Naive B cell (primary cell): Measurements from ENCODE around the gene VAV2. TPM values are rescaled to one million over a fixed set of nuclear protein-coding genes. Genes with fewer than 3 reads are reported as not detected.
A peak's percentile ranks its signal among the peaks of the same experiment; 100 is the strongest.
"Not testable (repeated sequence)": the region's sequence is repeated elsewhere in the genome, so short reads cannot be mapped to it uniquely, and the experiment has no call there.

Experiments
- ATAC-seq, 2 donors: fragments of 150-1000 bp; cut with Tn5 transposase; 2 replicates each; pipeline ENCODE4 v1.10.0; 2021; ENCODE audit warnings: low read depth in 2 of 2, mild to moderate bottlenecking in 2 of 2, moderate library complexity in 2 of 2
- DNase-seq: peaks from one replicate; pipeline ENCODE4 v3.0.0; 2022
- H3K27ac Mint-ChIP-seq, 6 donors: one replicate each; pipeline ENCODE4 v1.8.0; 2020 to 2022; ENCODE audit warnings: mild to moderate bottlenecking in 6 of 6, mixed read lengths in 6 of 6, moderate library complexity in 5 of 6, inconsistent platforms in 2 of 6
- H3K27me3 Mint-ChIP-seq, 3 donors: one replicate each; pipeline ENCODE4 v1.8.0; 2021 to 2022; ENCODE audit warnings: mixed read lengths in 3 of 3, mild to moderate bottlenecking in 1 of 3
- H3K36me3 Mint-ChIP-seq, 2 donors: one replicate each; pipeline ENCODE4 v1.8.0; 2020 to 2022; ENCODE audit warnings: mixed read lengths in 2 of 2, inconsistent platforms in 1 of 2, mild to moderate bottlenecking in 1 of 2
- H3K4me1 Mint-ChIP-seq, 3 donors: one replicate each; pipeline ENCODE4 v1.8.0; 2020 to 2022; ENCODE audit warnings: mixed read lengths in 3 of 3, inconsistent platforms in 1 of 3, mild to moderate bottlenecking in 1 of 3, moderate library complexity in 1 of 3
- H3K4me3 Mint-ChIP-seq, 8 donors: one replicate each; pipeline ENCODE4 v1.8.0; 2020 to 2022; ENCODE audit warnings: mild to moderate bottlenecking in 8 of 8, mixed read lengths in 8 of 8, moderate library complexity in 8 of 8, inconsistent platforms in 2 of 8
- H3K9me3 Mint-ChIP-seq, 7 donors: one replicate each; pipeline ENCODE4 v1.8.0; 2020 to 2022; ENCODE audit warnings: mixed read lengths in 7 of 7, mild to moderate bottlenecking in 5 of 7, inconsistent platforms in 2 of 7, moderate library complexity in 1 of 7
- polyA plus RNA-seq, 6 donors: library from polyadenylated mRNA; unstranded; fragments of 300-500 nt; fragmentation: Illumina TruSeq; gene quantifications; one replicate each; pipeline ENCODE4 v1.2.3, GENCODE V29; 2021; ENCODE audit warnings: low read depth in 6 of 6

The VAV2 gene
- polyA plus RNA-seq, 6 donors from 2014 or later, result 5.7 to 33.3 (median 15.2) TPM

DNA sequence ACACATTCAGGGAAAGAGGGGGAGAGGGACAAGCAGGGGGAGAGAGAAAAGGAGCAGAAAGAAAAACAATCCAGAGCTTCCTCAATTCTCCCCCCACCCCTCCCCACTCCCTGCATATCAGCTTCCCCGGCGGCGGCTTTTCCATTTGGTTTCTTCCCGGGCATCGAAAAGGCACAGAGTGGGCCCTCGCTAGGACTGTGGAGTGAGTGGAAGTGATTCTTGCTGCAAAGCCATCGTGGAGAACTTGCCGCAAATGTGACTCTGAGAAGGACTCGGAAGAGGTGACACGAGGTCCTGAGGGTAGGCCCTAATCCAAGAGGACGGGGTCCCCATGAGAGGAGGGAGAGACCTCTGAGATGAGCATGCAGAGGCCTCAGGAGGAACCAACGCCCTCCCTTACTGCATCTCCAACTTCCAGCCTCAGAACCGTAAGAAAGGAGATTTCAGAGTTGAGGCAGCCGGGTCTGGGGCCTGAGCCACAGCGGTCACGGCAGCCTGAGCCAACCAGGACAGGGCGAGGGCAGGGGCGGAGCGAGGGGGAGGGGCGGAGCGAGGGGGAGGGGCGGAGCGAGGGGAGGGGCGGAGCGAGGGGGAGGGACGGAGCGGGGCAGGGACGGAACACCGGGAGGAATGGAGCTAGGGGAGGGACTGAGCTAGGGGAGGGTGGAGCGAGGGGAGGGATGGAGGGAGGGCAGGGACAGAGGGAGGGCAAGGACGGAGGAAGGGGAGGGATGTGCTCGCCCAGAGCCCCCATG lies 232.8 kb downstream of the VAV2 start:
- no peaks in the 10 kb centered on the region for H3K27me3 Mint-ChIP-seq
- H3K4me3 Mint-ChIP-seq, result no peak overlapping the region
- peak overlapping the region in 4 of 6 donors; percentile 26 to 77 (median 60) for H3K27ac Mint-ChIP-seq
- H3K4me1 Mint-ChIP-seq, result peaks cover 12 to 15% (median 12%) of the 10 kb centered on the region in 3 donors
- DNase-seq (no peak), ATAC-seq (no peak)
- peaks cover 2 to 16% of the 10 kb centered on the region in 2 donors for H3K36me3 Mint-ChIP-seq
- H3K9me3 Mint-ChIP-seq, result no peaks in the 10 kb centered on the region

GRCh38 chr9:133758228-133758627 lies 233.9 kb downstream of the VAV2 start:
- no peaks in the 10 kb centered on the region for H3K27me3 Mint-ChIP-seq
- no peaks in the 10 kb centered on the region for H3K9me3 Mint-ChIP-seq
- no peak overlapping the region for H3K4me3 Mint-ChIP-seq
- ATAC-seq, result no peak
- peak overlapping the region in 1 of 6 donors; percentile 73 for H3K27ac Mint-ChIP-seq
- DNase-seq, result no peak
- H3K36me3 Mint-ChIP-seq, result peaks cover 0 to 8% of the 10 kb centered on the region in 2 donors
- H3K4me1 Mint-ChIP-seq, result peaks cover 12 to 18% (median 15%) of the 10 kb centered on the region in 3 donors

DNA sequence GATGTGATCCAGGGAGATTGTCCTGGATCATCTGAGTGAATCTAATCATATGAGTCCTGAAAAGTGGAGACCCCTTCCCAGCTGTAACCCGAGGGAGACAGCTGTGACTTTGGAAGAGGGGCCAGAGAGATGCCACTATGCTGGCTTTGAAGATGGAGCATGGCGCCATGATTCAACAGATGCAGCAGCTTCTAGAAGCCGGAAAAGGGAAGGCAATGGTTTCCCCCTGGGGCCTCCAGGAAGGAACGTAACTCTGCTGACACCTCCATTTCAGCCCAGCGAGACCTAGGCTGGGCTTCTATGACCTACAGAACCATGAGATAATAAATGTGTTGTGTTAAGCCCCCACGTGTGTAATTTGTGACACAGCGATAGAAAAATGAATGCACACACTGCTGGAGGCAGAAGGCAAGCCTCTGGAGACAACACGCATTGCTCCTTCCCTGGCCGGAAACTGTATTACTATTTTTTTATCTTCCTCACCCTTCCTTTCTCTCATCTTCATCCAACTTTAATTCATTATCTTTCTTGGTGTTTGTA lies 237.4 kb downstream of the VAV2 start:
- ATAC-seq (no peak), DNase-seq (no peak)
- no peaks in the 10 kb centered on the region for H3K36me3 Mint-ChIP-seq
- peaks cover 15 to 18% (median 16%) of the 10 kb centered on the region in 3 donors for H3K4me1 Mint-ChIP-seq
- no peaks in the 10 kb centered on the region for H3K9me3 Mint-ChIP-seq
- peaks cover 10 to 19% (median 16%) of the 10 kb centered on the region in 3 donors for H3K27me3 Mint-ChIP-seq
- H3K27ac Mint-ChIP-seq, result peak overlapping the region in 3 of 6 donors; percentile 26 to 67 (median 67)
- no peak overlapping the region for H3K4me3 Mint-ChIP-seq

- ATAC-seq, result no peak
- no peaks in the 10 kb centered on the region for H3K9me3 Mint-ChIP-seq
- no peak for DNase-seq
- peak overlapping the region in 2 of 6 donors; percentile 67 to 71 for H3K27ac Mint-ChIP-seq
- H3K27me3 Mint-ChIP-seq, result peaks cover 16 to 24% (median 17%) of the 10 kb centered on the region in 3 donors
- H3K4me1 Mint-ChIP-seq, result peaks cover 13 to 18% (median 15%) of the 10 kb centered on the region in 3 donors
- no peaks in the 10 kb centered on the region for H3K36me3 Mint-ChIP-seq
- no peak overlapping the region for H3K4me3 Mint-ChIP-seq
These were observed 237.9 kb downstream of the VAV2 start for GRCh38 chr9:133754187-133754586.

DNA sequence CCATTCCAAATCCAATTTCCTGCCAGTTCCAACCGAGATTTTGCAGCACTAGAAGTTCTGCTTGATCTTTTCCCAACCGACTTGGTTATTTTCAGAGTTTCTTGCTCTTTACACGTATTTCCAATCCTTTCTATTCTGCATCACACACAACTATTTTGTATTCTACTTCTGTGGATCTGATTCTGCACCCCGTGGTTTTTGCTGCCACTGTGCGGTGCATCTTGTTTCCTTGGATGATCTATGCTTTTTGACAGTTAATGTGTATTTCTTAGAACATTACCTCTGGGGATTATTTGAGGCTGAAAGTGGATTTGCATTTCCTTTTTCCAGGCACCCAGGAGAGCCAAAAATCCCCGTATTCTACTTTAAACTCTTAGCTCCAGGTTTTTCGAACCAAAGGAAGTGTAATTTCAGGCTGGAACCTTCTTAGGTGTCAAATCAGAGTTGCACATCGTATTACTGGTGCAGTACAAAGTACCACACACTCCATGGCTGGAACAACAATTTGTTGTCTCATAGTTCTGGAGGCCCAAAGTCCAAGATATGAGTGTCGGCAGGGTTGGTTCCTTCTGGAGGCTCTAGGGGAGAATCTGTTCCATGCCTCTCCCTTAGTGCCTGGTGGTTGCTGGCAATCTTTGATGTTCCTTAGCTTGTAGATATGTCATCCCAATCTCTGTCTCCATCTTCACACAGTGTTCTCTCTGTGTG lies 239.2 kb downstream of the VAV2 start:
- H3K27me3 Mint-ChIP-seq, result peaks cover 24 to 37% (median 26%) of the 10 kb centered on the region in 3 donors
- no peaks in the 10 kb centered on the region for H3K9me3 Mint-ChIP-seq
- no peaks in the 10 kb centered on the region for H3K36me3 Mint-ChIP-seq
- peaks cover 12 to 18% (median 15%) of the 10 kb centered on the region in 3 donors for H3K4me1 Mint-ChIP-seq
- no peak for DNase-seq
- H3K4me3 Mint-ChIP-seq, result no peak overlapping the region
- peak overlapping the region in 1 of 6 donors; percentile 39 for H3K27ac Mint-ChIP-seq
- ATAC-seq, result no peak

DNA sequence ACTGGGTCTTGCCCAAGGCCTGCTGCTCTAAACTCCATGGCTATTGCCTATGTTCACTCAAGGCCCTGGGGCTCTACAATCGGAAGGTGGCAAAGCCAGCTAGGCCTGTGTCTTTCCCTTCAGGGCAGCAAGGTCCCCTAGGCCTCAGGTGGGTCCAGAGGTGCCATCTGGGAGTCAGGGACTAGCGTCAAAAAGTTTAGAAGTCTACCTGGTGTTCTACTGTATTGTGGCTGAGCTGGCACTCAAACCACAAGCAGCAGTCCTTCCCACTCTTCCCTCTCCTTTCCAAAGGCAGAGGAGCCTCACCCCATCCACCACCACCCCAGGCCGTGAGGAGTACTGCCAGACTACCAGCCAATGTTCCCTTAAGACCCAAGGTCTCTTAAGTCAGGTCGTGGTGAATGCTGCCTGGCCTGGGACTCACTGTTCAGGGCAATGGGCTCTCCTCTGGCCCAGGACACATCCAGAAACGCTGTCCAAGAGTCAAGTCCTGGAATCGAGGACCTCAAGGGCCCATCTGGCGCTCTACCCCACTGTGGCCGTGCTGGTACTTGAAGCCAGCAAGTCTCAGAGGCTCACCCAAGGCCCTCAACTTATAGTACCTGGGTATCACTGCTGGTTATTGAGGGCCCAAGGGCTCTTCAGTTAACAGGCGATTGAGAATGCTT lies 241.0 kb downstream of the VAV2 start:
- Mint-ChIP-seq H3K27ac (peak overlapping the region in 1 of 6 donors; percentile 21), H3K27me3 (peaks cover 42 to 55% (median 44%) of the 10 kb centered on the region in 3 donors), H3K4me3 (no peak overlapping the region), H3K36me3 (no peaks in the 10 kb centered on the region), H3K9me3 (peaks cover 0 to 11% (median 2%) of the 10 kb centered on the region in 7 donors), H3K4me1 (peaks cover 8 to 18% (median 12%) of the 10 kb centered on the region in 3 donors)
- DNase-seq (no peak), ATAC-seq (no peak)

- ATAC-seq (no peak), DNase-seq (no peak)
- H3K27ac Mint-ChIP-seq, result no peak overlapping the region
- peaks cover 50 to 72% (median 55%) of the 10 kb centered on the region in 3 donors for H3K27me3 Mint-ChIP-seq
- H3K36me3 Mint-ChIP-seq, result no peaks in the 10 kb centered on the region
- no peak overlapping the region for H3K4me3 Mint-ChIP-seq
- peaks cover 0 to 14% (median 2%) of the 10 kb centered on the region in 7 donors for H3K9me3 Mint-ChIP-seq
- peaks cover 0 to 6% (median 4%) of the 10 kb centered on the region in 3 donors for H3K4me1 Mint-ChIP-seq
These were observed 244.8 kb downstream of the VAV2 start for GRCh38 chr9:133747309-133747708.

DNA sequence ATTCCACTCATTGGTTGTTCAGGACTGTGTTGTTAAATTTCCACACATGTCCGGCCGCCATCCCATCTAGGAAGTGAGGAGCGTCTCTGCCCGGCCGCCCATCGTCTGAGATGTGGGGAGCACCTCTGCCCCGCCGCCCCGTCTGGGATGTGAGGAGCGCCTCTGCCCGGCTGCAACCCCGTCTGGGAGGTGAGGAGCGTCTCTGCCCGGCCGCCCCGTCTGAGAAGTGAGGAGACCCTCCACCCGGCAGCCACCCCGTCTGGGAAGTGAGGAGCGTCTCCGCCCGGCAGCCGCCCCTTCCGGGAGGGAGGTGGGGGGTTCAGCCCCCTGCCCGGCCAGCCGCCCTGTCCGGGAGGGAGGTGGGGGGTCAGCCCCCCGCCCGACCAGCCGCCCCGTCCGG lies 247.6 kb downstream of the VAV2 start:
- H3K4me1 Mint-ChIP-seq, DNase-seq, ATAC-seq, H3K27ac Mint-ChIP-seq, H3K36me3 Mint-ChIP-seq: not testable (repeated sequence)
- peaks cover 39 to 64% (median 50%) of the 10 kb centered on the region in 3 donors for H3K27me3 Mint-ChIP-seq
- H3K4me3 Mint-ChIP-seq, result peak overlapping the region in 1 of 8 donors; percentile 57
- peaks cover 0 to 14% (median 2%) of the 10 kb centered on the region in 7 donors for H3K9me3 Mint-ChIP-seq

- H3K9me3 Mint-ChIP-seq, result peaks cover 0 to 14% (median 2%) of the 10 kb centered on the region in 7 donors
- peaks cover 27 to 48% (median 46%) of the 10 kb centered on the region in 3 donors for H3K27me3 Mint-ChIP-seq
- peak; percentile 79 to 84 for ATAC-seq
- no peak overlapping the region for H3K27ac Mint-ChIP-seq
- H3K4me3 Mint-ChIP-seq, result peak overlapping the region in 1 of 8 donors; percentile 35
- H3K36me3 Mint-ChIP-seq, result no peaks in the 10 kb centered on the region
- H3K4me1 Mint-ChIP-seq, result peaks cover 0 to 9% (median 6%) of the 10 kb centered on the region in 3 donors
- peak; percentile 71 for DNase-seq
These were observed 249.2 kb downstream of the VAV2 start for GRCh38 chr9:133742849-133743444.

GRCh38 chr9:133742251-133742650 lies 249.9 kb downstream of the VAV2 start:
- ATAC-seq, result no peak
- no peak for DNase-seq
- no peaks in the 10 kb centered on the region for H3K36me3 Mint-ChIP-seq
- H3K27me3 Mint-ChIP-seq, result peaks cover 20 to 47% (median 39%) of the 10 kb centered on the region in 3 donors
- peaks cover 0 to 14% (median 0%) of the 10 kb centered on the region in 7 donors for H3K9me3 Mint-ChIP-seq
- H3K4me1 Mint-ChIP-seq, result peaks cover 3 to 15% (median 11%) of the 10 kb centered on the region in 3 donors
- no peak overlapping the region for H3K27ac Mint-ChIP-seq
- no peak overlapping the region for H3K4me3 Mint-ChIP-seq

DNA sequence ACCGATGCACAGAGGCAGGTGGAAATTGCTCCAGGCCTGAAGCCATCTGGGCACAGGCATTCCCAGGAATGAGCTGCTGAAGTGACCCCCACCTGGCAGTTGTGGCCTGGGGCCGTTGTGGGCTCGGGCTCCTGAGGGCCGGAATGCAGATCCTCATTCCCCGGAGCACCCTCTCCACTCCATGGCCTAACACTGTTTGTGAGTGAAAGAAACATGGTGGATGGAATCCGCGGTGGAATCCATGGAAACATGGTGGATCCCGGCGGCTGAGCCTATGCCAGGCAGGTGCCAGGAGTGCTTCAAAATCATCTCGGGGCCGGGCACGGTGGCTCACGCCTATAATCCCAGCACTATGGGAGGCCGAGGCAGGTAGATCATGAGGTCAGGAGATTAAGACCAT lies 250.4 kb downstream of the VAV2 start:
- ATAC-seq, result no peak
- H3K27me3 Mint-ChIP-seq, result peaks cover 15 to 41% (median 34%) of the 10 kb centered on the region in 3 donors
- H3K4me1 Mint-ChIP-seq, result peaks cover 3 to 19% (median 11%) of the 10 kb centered on the region in 3 donors
- no peak overlapping the region for H3K27ac Mint-ChIP-seq
- no peak for DNase-seq
- no peaks in the 10 kb centered on the region for H3K36me3 Mint-ChIP-seq
- H3K4me3 Mint-ChIP-seq, result no peak overlapping the region
- peaks cover 0 to 9% (median 0%) of the 10 kb centered on the region in 7 donors for H3K9me3 Mint-ChIP-seq

DNA sequence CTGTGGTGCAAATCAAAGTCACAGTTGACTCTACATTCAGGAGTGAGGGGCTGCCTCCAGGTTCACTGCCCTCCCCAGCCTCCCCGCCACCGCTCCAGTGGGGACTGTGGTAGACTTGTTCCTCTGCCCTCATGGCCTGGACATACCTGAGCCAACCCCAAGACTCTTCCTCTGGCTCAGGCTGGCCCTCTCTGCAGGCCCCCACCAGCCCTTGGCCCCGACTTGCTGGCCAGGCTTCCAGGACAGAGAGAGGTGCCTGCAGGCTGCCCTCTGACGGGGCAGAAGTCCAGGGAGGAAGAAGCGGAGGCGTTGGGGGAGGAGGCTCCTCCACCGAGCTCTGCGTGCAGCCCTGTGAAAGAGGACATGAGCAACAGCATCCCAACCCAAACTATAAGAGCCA lies 251.2 kb downstream of the VAV2 start:
- DNase-seq (no peak), ATAC-seq (no peak)
- H3K4me3 Mint-ChIP-seq, result peak overlapping the region in 1 of 8 donors; percentile 25
- no peaks in the 10 kb centered on the region for H3K36me3 Mint-ChIP-seq
- H3K27me3 Mint-ChIP-seq, result peaks cover 7 to 33% (median 27%) of the 10 kb centered on the region in 3 donors
- H3K27ac Mint-ChIP-seq, result peak overlapping the region in 1 of 6 donors; percentile 71
- peaks cover 0 to 3% (median 0%) of the 10 kb centered on the region in 7 donors for H3K9me3 Mint-ChIP-seq
- H3K4me1 Mint-ChIP-seq, result peaks cover 6 to 27% (median 15%) of the 10 kb centered on the region in 3 donors
